HepG2 (cell line): ENCODE measurements around the gene RPA1.

Source experiments
- CREB1 ChIP-seq, 2 experiments: fragments of 450-650 bp in 1 of 2; IDR thresholded peaks; 2 replicates each; pipeline ENCODE4 v1.6.1; 2016 to 2017; ENCODE audit warnings: control low read depth in 1 of 2, mild to moderate bottlenecking in 1 of 2, missing compliant biosample characterization in 1 of 2, missing genetic modification characterization in 1 of 2
- CTCF ChIP-seq: sonication (generic); formaldehyde crosslinking; IDR thresholded peaks from 2 replicates; pipeline ENCODE4 v1.5.0; 2020; ENCODE audit warnings: mild to moderate bottlenecking, missing genetic modification reagents, moderate library complexity
- HES4 ChIP-seq: sonication (generic); formaldehyde crosslinking; IDR thresholded peaks from 2 replicates; pipeline ENCODE4 v1.9.0; 2021; ENCODE audit warnings: mild to moderate bottlenecking, missing genetic modification reagents, borderline replicate concordance
- MTF1 ChIP-seq: sonication (generic); formaldehyde crosslinking; IDR thresholded peaks from 2 replicates; pipeline ENCODE4 v1.5.0; 2020; ENCODE audit warnings: missing genetic modification reagents
- NFIC ChIP-seq: IDR thresholded peaks from 2 replicates; pipeline ENCODE4 v1.6.1; 2012; ENCODE audit warnings: mild to moderate bottlenecking, low read length, inconsistent platforms
- ZNF260 ChIP-seq: sonication (generic); formaldehyde crosslinking; IDR thresholded peaks from 2 replicates; pipeline ENCODE4 v1.4.0; 2020; ENCODE audit warnings: missing genetic modification reagents, low read depth, mild to moderate bottlenecking, borderline replicate concordance
- ZNF280B ChIP-seq: sonication (generic); formaldehyde crosslinking; IDR thresholded peaks from 2 replicates; pipeline ENCODE4 v1.5.0; 2020; ENCODE audit warnings: missing genetic modification reagents, mild to moderate bottlenecking, borderline replicate concordance
- ZNF724P ChIP-seq: sonication (generic); formaldehyde crosslinking; IDR thresholded peaks from 2 replicates; pipeline ENCODE4 v1.8.0; 2022; ENCODE audit warnings: missing genetic modification reagents, borderline replicate concordance

DNA sequence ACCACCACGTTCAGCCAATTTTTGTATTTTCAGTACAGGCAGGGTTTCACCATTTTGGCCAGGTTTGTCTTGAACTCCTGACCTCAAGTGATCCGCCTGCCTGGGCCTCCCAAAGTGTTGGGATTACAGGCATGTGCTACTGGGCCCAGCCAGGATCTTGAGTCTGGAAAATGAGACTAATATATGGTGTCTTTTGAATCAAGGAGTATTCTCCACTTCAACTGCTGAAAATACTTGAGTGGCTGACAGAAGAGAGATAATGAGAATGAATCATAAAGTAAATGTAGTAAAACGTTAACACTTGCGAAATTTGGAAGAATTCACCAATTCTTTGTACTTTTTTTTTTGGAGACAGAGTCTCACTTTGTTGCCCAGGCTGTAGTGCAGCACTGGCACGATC lies 16.7 kb upstream of the RPA1 start:
- no peak for TF ChIP-seq CTCF (CRISPR knock-in tag)
- TF ChIP-seq ZNF260 (CRISPR knock-in tag), result no peak
- TF ChIP-seq ZNF280B, result no peak
- TF ChIP-seq NFIC, result no peak
- TF ChIP-seq MTF1, result no peak
- no peak for TF ChIP-seq CREB1 (IDR thresholded peaks at IDR 0.05)
- TF ChIP-seq CREB1 (CRISPR knock-in tag; IDR thresholded peaks at IDR 0.05), result no peak
- no peak for TF ChIP-seq ZNF724P (CRISPR knock-in tag)
- no peak for TF ChIP-seq HES4 (CRISPR knock-in tag)
